ENCODE measurements around the gene AMBP.

- TF ChIP-seq CTCF (IDR thresholded peaks at IDR 0.05) (no peak), ZFX (IDR thresholded peaks at IDR 0.05; ENCODE audit: borderline replicate concordance) (no peak)
Observed at GRCh38 chr9:114121227-114122135, 43.4 kb upstream of the AMBP start.

Data from 22Rv1 (cell line).